DMS53 (cell line): ENCODE data around the gene PHF19.
A peak's percentile ranks its signal among the peaks of the same experiment; 100 is the strongest.

ENCODE experiments used
- DNase-seq: peaks from one replicate; lab custom pipeline; 2025; lab: John Stamatoyannopoulos, UW

The PHF19 gene

DNA sequence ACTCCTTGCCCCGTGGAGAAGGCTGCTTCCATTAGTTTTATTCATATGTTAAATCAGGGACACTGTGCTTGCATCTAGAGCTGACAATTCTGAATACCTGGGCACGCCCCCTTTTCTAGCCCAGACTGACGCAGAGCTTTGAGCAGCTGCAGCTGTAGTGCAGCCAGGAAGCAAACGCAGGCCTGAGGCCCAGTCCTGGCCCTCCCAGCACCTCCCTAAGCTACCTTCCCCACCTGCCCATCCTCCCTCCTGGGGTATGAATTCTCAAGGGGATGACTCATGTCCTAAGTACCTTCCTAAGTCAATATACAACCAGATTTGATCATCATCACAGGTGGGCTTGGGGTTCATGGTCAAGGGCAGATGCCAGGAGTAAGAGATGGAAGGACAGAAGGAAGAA is 3.5 kb downstream of the PHF19 start:
- peak; percentile 97 for DNase-seq

DNA sequence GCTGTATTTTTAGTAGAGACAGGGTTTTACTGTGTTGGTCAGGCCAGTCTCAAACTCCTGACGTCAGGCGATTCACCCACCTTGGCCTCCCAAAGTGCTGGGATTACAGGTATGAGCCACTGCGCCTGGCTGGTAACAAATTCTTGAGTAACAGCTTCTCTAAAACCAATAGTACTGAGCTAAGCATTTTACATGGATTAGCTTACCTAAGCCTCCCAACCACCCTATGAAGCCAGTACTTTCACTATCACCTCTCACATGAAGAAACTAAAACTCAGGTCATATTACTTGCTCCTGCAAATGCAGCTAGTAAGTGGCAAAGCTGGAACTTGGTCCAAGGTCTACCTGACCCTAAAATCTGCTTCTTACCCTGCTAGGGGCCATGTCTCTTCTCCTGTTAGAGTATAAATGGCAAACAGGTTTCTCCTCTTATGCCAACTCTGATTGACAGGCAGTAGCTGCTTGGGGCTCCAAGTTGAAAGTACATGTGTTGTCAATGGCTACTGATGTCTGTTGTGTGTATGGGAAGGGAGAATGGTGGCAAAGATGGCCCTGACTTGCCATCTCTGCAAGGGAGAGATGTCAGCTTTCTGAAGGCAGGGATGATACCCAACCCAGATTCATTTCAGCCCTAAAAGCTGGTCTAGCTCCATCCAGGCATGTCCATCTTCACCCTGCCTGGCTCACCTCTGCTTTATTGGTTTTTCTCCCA is 4.0 kb downstream of the PHF19 start:
- DNase-seq = peak; percentile 57

DNA sequence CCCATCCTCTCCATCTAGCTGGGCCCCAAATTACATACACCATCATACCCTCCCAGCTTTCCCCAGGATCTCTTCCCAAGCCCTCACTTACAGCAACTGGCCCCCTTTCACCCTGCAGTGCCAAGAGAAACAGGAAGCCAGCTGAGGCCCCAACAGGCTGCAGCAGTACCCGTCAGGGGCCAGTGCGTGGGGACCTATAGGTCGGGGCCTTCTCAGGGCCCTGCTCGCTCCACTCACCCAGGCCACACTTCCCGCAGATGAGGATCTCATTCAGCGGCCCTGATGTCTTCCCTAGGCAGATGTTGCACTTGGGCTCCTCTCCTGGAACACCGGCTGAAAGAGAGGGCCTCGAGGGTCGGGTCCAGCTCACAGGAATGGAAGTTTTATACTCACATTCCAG is 6.8 kb downstream of the PHF19 start:
- DNase-seq = no peak

- DNase-seq = no peak
Measured at GRCh38 chr9:120869726-120870125, 7.3 kb downstream of the PHF19 start.

- DNase-seq = no peak
Measured at GRCh38 chr9:120869360-120869687, 7.7 kb downstream of the PHF19 start.

GRCh38 chr9:120868676-120869359 is 8.2 kb downstream of the PHF19 start:
- DNase-seq = peak; percentile 100

- no peak for DNase-seq
Measured at GRCh38 chr9:120868339-120868675, 8.7 kb downstream of the PHF19 start.

GRCh38 chr9:120867676-120868338 is 9.2 kb downstream of the PHF19 start:
- no peak for DNase-seq

DNA sequence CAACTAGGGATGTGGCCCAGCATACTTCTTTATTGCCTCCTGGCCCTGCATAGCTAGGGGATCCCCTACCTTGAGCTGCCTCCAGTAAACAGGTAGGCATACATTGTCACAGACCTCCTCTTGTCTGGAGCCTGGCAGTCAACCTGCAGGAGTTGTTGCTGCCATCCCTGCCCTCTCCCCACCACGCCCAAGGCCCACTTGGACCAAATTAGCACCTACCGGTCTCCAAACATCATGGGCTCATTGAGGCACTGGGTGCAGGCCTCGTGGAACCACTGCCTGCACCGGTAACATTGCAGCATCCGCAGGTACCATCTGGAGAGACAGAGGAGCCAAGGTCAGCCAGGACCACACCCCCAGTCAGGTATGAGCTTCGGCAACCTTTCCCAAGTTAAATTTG is 10.3 kb downstream of the PHF19 start:
- no peak for DNase-seq

- no peak for DNase-seq
Measured at GRCh38 chr9:120865809-120866208, 11.2 kb downstream of the PHF19 start.

DNA sequence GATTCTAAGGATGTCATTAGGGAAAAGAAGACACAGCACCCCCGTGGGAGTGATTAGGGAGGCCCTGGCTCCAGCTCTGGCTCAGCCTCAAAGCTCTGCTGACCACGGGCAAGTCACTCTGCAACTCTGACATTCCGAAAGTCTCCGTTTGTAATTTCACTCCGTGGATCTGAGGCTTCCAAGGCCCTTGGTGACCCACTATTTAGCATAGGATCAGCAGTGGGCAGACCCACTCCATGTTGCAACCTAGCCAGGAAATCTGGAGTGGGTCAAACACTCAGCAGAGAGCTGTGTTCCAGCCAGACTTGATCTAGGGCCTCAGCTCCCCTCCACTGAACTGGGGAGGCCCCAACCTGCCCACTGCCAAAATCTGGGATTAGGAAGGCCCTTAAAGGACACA is 11.8 kb downstream of the PHF19 start:
- DNase-seq = no peak

DNA sequence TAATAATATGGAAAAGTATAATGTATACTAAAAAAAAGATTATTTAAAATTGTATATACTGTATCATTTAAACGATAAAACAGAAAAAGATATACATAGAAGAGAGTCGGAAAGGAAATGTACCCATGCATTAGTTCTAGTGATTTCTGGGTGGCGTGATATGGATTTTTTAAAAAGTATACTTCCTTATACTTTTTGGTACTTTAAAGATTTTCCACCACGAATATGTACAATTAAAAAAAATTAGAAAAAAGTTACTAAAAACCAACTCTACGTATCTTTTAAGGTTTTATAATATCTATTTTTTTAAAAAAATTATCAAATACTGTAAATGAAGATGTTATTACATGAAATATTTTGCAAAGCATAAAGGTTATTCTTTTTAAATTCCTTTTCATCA is 12.3 kb downstream of the PHF19 start:
- no peak for DNase-seq

DNA sequence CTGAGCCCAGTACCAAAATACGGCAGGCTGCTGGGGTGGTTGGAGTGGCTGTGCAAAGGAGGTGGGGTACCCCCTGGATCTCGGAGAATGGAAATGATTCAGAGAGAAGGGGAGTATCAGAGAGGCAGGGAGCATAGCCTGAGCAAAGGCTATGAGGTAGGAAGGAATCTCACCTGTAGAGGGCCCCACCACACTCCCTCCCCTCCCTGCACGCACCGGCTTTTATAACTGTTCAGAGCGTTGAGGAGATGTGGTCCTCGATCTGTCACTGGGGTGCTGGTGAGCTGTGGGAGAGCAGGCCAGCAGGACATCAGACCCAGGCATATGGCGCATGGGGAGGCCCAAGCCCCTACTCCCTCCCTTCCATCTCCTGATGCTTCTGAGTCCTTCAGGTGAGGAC is 13.2 kb downstream of the PHF19 start:
- DNase-seq = peak; percentile 18

DNA sequence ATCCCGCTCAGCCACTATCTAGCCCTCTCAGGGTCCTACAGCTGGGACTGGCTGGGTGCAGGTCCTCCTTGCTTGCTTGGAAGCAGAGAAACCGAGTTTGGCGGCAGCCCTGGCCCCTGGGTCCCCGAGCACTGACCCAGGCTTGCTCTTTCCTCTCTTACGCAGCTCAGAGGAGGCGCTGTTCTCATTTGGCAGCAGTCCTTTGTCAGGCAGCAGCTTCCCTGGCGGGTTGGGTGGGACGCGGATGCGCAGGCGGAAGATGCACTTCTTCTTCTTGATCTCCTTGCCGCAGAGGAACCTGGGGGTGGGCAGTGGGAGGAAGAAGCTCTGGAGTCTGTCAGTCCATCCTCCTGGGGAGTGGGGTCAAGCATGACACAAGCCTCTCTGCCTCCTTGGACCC is 14.5 kb downstream of the PHF19 start:
- DNase-seq = no peak

DNA sequence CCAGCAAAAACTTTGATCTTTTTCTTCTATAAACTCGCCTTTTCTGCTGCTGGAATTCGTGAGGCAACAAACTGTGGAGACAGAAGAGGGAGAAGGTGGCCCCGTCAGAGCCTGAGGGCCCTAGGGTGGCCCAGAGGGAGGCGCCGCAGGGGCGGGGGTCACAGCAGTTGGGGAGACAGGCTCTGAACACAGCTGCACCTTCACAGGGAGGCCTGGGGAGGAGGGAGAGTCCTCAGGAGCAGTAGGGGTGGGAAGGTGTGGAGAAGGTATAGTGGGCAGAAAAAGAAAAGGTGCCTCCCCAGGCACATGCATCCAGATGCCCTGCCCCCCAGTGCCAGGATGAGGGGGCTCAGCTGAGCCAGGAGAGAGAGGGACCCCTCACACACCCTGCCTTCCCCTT is 15.1 kb downstream of the PHF19 start:
- DNase-seq = no peak

- DNase-seq = peak; percentile 93
Measured at GRCh38 chr9:120860083-120860482, 16.9 kb downstream of the PHF19 start.

GRCh38 chr9:120859361-120859760 is 17.6 kb downstream of the PHF19 start:
- peak; percentile 46 for DNase-seq

- peak; percentile 80 for DNase-seq
Measured at GRCh38 chr9:120857902-120858301, 19.1 kb downstream of the PHF19 start.

GRCh38 chr9:120857481-120857880 is 19.5 kb downstream of the PHF19 start:
- peak; percentile 96 for DNase-seq

DNA sequence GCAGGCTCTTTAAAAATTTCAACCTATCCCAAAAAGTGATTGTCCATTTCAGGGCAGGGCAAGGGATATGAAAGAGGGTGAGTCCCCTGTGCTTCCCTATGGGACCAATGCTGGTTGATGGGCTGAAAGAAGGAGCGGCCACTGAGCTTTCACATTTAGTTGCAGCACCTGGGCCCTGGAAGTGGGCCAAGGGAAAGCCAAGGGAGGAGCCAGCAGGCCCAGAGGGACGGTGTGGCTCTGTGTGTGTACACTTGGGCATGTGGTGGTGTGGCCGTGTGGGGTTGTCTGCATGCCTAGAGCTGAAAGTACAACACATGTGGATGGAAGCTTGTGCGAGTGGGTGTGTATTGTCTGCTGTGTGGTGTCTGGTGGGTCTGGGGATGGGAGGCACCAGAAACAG is 20.3 kb downstream of the PHF19 start:
- DNase-seq = peak; percentile 93

GRCh38 chr9:120855827-120856670 is 20.9 kb downstream of the PHF19 start:
- peak; percentile 21 for DNase-seq

GRCh38 chr9:120854596-120855327 is 22.2 kb downstream of the PHF19 start:
- DNase-seq = no peak
